ENCODE results near the gene ZSCAN10.

Gene ZSCAN10

DNA sequence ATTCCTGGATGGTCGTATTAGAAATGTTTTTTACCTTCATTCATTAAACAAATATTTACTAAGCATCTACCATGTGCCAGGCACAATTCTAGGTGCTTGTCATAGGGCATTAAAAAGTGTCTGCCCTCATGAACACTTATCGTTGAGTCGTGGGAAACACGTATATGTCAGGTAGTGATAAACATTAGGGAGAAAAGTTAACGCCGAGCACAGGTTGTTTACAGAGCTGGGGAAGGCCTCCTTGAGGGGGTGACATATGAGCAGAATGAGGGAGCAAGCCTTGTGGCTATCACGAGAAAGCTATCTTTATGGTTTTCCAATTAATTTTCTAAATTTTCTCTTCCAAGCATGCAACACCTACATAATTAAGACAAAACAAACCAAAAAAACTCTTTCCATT lies 34.8 kb upstream of the ZSCAN10 start:
- no peak for FAIRE-seq

DNA sequence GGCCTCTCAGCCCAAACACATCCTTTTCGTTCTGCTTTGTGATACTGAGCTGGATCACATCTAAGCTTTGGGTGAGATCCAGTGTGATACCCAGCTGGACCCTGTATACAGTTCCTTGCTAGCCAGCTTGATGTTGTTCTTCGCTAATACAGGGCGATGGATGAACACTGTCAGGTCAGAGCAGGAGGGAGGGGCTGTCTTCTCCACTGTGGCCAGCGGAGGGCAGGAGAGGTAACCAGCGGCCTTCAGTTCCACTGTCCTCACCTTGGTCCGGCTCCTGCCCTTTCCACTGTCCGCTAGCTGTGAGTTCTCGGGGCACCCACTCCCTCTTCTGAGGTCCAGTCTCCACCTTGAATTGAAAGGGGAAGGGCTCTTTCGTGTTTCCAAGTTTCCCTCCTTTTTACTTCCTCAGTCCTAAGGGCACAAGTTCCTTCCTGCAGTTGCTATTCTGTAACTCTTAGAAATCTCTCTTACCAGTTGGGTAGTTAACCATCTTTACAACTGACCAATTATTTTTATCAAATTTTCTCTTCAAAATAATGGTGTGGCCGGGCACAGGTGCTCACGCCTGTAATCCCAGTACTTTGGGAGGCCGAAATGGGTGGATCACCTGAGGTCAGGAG lies 32.8 kb upstream of the ZSCAN10 start:
- no peak for FAIRE-seq

DNA sequence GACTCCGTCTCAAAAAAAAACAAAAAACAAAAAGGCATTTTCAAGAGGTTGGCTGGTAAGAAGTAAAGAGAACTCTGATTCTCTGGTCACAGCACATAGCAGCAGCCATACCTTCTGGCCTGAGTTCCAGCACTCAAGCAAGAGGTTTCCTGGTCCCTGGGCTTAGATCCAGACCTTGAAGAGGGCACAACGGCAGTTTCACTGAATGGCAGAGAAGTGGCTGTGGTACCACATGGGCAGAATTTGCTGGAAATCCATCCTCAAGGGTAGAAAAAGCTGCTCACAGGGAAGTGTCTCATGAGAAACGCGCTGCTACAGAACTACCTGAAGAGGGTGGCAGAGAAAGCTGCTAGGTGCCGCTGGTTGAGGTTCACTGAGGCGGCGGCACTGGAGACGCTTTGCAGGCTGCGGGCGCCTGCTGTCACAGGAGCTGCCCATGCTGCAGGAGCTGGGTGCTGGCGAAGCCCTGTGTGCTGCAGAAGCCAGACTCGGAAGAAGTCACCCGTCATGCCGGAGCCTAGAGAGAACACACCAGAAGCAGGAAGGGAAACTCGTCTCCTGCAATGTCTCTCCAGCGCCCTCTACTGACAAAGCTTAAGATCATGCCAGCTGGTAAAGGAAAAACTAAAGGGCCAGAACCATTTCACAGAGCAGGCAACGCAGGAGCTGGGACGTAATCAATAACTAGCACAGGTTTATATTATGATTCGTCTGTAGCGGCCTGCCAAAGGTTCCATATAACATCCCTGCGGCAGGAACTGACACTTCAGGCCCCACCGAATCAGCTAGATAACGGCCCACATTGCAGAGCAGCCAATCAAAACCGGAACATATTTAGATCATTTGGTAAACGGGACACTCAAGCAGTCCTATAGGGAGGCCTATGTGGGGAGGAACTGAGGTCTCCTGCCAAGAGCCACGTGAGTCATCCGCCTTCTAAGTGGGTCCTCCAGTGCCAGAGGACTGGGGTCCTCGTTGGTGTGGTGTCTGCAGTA lies 30.3 kb upstream of the ZSCAN10 start:
- no peak for FAIRE-seq

DNA sequence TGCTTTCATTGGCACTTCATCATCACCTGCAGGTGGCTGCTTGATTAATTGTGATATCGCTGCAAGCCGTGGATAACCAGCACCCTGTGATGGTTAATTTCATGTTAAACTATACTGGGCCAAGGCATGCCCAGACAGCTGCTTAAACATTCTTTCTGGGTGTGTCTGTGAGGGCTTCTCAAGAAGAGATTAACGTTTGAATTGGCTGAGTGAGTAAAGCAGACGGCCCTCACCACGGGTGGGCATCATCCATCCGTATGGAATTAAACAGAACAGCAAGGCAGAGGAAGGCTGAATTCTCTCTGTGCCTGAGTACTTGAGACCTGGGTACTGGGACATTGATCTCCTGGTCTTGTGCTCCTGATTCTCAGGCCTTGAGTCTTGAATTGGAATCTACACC lies 28.7 kb upstream of the ZSCAN10 start:
- no peak for FAIRE-seq

DNA sequence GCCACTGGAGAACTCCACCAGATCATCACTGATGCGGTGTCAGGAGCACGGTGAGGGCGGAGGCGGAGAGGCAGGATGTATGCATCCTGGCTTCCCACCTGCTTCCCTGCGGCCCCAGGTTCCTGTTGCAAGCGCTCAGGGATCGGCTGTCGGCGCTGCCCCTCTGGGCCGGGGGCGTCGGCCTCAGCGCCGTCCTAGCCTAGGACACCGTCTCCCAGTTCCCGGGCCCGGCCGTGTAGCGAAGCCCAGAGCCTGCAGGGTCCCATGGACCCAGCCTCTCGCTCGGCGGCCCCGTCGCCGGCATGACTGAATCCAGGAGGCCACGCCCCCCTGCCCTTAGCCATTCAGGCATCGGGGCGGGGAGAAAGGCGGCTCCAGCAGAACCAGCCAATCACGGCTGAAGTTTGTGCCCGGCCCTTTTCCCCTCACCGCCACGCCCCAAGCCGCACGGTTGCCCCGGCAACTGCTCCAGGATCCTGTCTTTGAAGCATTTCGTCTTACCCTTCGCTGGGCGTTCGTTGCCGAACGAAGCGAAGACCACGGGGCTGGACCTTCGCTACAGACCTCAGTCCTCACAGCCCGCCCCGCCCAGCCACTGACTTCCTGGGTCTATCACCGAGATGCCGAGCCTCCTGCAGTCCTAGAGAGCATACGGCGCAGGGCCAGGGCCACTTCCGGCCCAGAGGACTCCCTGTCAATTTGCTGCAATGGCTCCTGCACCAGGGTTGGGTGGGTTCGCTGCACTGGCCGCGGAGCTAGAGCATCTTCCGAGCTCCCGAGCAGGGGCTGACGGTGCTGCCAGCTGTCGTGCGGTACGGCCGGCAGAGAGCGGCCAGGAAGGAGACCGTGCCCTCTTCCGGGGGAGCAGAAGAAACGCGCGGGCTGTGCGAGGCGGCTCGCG lies 25.1 kb upstream of the ZSCAN10 start:
- peak; percentile 90 for FAIRE-seq

DNA sequence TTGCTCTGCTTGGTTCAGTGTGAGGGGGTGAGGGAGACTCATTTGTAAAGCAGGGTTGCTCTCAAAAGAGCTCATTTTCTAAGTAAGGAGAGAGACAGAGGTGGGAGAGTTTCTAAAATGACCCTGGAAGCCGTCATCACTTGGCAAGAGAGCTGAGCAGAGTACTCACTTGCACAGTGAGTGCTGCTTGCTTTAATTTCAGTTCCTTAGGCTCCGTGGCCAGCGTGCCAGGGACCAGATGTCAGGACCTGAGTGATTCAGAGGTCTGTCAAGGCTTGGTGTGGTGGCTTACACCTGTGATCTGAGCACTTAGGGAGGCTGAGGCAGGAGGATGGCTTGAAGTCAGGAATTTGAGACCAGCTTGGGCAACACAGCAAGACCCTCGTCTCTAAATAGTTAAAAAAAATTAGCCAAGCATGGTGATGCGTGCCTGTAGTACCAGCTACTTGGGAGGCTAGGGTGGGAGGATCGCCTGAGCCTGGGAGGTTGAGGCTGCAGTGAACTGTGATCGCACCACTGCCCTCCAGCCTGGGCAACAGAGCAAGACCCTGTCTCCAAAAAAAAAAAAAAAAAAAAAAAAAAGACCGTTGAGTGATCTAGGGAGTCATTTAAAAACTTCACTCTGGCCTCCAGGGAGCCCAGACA lies 24.0 kb upstream of the ZSCAN10 start:
- no peak for FAIRE-seq

DNA sequence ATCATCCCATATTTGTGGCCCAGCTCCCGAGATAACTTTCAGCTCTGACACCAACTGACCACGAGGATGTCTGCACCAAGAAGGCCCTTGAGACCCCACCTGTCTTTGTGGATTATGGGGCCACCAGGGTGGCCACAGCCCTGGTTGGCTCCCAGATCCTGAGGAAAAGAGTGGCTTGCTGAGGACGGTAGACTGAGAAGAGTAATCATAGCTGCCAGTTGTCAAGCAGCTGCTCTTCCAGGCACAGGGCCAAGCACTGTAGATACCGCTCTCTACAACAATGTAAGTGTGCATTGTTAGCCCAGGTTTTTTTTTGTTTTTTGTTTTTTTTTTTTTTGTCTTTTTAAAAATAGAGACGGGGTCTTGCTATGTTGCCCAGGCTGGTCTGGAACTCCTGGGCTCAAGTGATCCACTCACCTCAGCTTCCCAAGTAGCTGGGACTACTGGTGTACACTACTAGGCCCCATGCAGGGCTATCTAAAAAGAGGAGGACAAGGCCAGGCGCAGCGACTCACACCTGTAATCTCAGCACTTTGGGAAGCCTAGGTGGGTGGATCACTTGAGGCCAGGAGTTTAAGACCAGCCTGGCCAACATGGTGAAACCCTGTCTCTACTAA lies 22.9 kb upstream of the ZSCAN10 start:
- no peak for FAIRE-seq

DNA sequence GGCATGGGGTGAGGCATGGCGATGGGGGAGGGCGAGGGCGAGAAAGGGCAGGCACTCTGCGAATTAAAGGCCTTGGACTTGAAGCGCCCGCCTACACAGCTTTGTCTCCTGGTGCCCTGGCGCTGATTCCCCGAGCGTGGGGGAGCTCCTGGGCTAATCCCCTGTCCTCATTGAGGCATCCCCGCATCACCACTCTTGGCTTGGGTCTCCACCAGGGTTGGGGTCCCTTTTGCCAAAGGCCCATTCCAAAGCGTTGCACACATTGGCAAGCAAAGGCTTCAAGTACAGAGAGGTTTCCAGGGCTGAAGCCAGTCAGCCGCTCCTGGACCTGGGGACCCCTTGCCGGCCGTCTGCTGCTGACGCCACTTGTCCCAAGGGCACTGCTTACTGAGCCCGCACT lies 21.3 kb upstream of the ZSCAN10 start:
- no peak for FAIRE-seq

DNA sequence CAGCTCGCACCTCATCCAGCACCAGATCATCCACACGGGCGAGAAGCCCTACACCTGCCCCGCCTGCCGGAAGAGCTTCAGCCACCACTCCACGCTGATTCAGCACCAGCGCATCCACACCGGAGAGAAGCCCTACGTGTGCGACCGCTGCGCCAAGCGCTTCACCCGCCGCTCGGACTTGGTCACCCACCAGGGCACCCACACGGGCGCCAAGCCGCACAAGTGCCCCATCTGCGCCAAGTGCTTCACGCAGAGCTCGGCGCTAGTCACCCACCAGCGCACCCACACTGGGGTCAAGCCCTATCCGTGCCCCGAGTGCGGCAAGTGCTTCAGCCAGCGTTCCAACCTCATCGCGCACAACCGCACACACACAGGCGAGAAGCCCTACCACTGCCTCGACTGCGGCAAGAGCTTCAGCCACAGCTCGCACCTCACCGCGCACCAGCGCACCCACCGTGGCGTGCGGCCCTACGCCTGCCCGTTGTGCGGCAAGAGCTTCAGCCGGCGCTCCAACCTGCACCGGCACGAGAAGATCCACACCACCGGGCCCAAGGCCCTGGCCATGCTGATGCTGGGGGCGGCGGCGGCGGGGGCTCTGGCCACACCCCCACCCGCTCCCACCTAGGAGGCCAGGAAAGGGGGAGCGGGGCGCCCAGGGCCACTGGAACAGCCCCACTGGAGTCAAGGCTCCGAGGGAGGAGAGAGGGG lies 20.8 kb upstream of the ZSCAN10 start:
- no peak for FAIRE-seq

DNA sequence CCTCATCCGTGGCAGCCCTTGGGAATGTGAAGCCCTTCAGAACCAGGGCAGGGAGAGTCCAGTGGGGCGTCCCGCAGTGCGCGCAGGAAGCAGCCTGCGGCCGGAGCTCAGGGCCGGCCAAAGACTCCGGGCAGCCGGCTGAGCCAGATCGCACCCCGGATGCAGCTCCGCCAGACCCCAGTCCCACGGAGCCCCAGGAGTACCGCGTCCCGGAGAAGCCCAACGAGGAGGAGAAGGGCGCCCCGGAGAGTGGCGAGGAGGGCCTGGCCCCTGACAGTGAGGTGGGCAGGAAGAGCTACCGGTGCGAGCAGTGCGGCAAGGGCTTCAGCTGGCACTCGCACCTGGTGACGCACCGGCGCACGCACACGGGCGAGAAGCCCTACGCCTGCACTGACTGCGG lies 20.2 kb upstream of the ZSCAN10 start:
- no peak for FAIRE-seq

DNA sequence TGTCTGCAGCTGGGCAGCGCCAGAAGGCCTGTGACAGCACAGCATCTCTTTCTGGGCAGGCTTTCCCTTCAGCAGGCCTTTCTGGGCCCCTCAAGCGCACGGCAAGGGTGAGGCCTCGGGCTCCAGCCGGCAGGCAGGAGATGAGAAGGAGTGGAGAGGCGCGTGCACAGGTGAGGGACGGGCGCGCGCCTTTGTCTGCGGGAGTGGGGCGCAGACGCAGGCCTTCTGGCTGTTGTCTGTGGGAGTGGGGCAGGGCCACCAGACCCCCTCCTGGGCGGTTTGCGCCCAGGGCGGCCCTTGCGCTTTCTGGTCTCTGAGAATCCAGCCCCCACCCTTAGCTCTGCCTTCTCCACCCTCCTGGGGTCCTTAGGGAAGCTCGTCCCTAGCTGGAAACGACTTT lies 19.8 kb upstream of the ZSCAN10 start:
- FAIRE-seq, result no peak

DNA sequence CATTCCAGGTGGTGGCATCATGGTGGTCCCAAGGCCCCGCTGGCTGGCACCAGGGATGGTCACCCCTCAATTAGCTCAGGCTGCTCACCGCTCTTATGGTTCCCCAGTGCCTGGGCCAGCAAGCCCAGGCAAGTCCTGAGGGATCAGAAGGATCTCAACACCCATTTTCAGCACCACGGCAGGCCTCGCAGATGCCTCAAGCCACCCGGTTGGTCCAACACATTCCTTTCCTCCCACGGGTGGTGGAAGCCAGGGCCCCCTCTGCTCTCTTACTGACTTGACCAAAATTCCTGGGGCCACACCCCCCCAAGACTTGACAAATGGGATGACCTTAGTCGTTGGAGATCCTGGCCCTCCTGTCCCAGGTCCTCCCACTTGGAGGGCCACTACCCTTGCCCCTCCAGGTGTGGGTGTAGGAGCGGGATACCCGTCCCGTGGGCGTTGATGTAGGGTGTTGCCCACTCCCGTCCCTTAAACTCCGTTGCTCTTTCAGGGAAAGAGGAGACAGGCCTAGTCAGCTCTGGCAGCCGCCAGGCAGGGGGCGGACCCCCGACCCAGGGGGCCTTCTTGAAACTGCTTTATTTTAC lies 19.2 kb upstream of the ZSCAN10 start:
- no peak for FAIRE-seq

DNA sequence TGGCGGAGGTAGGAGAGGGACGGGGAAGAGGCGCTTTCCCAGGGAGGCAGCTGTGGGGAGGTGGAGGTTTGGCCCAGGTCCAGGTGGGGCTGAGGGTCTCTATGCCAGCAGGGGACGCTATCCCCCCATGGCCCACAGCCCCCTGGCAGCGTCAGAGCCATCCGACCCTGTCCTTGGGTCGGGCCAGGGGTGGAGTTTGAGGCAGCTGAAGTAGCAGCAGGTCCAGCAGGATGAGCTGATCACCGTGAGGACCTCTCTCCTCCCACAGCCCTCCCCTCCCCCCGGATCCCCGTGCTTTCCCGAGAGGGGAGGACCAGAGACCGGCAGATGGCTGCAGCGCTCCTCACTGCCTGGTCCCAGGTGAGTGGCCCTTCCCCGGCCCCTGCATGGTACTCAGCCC lies 16.5 kb upstream of the ZSCAN10 start:
- no peak for FAIRE-seq

DNA sequence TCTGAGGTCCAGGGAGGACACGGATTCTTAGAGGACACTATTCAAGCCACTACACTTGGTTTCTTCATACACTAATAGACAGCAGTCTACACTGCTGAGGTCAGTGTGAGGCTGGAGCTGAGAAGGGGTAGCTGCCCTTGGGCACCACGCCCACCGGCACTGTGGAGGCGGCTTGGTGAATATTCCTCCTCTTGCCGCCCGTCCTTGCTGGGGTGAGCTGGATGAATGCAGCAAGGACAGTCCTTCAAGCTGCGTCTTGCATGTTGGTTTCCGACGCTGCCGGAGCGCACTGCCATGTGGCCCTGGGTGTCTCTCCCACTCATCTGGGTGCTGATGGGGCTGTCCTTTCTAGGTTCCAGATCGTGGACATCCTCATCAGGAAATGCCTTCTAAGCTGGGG lies 15.9 kb upstream of the ZSCAN10 start:
- FAIRE-seq, result no peak

DNA sequence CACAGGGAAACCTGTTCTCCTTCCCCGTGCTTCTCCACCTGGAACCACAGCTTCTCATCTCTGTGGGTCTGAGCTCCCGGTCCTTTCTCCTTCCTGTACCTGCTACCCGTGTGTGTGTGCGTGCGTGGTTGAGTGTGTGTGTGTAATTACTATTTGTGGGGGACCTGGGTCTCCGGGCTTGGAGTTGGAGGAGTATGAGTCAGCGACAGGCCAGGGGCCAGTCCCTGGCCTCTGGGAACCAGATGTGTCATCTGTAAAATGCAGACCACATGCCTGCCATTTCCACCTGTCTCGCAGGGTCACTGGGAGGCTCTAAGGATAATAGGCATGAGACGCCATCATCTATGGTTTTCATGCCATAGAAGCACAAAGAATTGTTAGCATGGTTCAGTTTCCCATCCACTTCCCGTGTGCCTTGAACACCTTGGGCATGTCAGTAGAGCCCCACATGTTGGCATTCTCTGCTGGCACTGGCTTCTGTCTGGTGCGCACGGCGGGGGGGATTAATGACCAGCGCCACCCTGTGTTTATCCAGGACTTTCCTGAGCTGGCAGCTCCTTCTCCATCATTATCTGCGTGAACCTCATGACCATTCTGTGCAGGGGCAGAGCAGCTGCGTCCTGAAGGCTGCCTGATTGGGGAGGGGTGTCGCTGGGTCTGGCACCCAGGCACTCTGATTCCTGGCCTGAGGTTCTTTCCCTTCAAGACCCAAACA lies 14.8 kb upstream of the ZSCAN10 start:
- no peak for FAIRE-seq

DNA sequence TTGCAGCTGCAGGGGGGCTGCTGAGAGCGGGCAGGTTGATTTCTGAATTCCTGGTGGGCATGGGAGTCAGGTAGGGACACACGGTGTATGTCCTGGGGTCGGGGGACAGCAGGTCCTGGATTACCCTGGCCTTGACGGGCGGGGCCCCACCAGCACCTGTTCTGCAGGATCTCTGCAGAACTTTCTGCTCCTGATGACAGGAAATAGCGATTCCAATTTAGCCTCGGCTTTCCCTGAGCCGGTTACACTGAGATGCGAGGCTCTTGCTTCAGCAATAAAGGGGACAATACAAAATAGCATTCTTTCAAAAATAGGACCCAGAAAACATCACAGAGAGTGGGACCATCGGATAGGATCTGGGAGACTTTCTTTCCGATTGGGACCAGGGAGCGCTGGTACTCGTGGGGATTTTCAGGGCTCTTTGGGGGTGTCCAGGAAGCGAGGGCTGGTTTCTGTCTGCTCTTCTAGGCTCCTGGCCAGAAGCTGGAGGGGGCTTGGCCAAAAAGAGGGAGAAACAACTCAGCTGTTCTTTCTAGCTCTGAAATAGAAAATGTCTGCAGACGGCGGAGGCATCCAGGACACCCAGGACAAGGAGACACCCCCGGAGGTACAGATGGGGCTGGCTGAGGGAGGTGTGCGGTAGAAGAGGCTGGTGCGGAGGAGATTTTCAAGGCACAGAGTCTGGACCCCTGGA lies 13.9 kb upstream of the ZSCAN10 start:
- FAIRE-seq, result no peak

DNA sequence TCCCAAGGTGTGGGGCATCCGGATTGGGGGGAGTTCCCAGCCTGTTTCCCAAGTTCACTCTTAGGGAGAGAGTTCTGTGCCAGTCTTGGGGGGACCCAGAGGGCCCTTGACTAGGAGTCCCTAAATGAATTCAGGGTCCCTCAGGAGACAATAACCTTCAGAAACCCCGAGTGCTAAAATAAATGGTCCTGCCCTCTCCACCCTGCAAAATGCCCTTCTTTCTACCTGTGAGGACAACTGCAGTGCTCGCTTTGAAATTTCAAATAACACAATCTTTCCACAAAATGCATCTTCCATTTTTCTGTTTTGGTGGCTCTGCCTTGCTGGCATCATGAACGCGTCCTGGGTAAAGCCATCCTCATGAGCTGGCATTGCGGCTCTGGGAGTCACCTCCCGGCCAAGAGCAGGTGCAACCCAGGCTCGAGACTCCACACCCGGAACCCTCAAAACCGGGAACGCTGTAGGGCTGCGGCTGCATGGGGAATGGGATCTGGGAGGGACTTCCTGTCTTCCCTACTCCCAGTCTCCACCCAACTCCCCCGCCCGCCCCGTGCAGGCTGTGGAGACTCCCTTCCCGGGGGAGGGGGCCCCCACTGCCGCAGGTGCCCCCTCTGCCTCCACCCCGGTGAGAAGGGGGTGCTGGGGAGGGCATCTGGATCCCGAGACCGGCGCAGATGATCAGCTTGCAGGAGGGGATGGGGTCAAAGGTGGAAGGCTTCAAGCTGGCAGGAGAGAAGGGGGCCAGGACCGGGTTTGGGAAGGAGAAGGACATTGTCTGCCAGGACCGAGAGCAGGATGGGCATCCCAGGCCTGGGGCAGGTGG lies 13.2 kb upstream of the ZSCAN10 start, which contains the start of gene ZNF205:
ZNF205 (plus strand) TSS at position 529 of the 823 bp plus-strand sequence. CDS start 845 bp downstream, outside the sequence.
- no peak for FAIRE-seq

DNA sequence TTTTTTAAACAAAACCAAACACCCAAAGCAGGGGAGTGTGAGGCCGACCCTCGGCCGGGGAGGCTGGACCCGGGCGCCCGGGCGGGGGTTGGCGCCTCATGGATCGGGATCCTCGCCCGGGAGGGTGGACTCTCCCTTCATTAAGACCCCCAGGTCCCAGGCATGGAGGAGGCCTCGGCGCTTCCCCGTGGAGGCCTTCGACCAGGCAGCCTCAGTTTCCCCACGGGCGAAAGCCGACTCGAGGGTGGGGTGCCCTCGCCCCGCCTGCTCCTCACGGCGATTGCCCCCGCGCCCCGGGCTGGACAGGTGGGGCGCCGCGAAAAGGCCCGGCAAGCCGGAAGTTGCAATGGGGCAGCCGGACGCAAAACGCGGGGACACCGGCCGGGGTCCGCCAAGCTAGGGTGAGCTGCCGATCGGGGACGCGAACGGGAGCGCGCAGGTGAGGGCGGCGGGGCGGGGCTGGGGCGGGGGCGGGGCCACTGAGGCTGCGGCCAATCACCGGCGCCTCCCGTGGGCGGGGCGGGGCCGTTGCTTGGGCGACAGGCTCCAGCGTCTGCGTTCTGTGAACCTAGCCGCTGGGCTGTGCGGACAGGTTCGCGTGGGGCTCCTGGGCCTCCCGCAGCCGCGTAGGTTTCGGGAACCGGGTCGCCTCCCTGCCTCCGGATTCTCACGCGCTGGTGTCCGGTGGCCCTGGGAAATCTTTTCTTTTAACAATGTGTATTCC lies 7.3 kb upstream of the ZSCAN10 start:
- FAIRE-seq, result no peak

Measured in endometrium (tissue), 2 donors.